Measurements from ENCODE around the gene ZNF655. TPM values are rescaled to one million over a fixed set of nuclear protein-coding genes. Genes with fewer than 3 reads are reported as not detected.

Gene ZNF655
- total and polyA plus RNA-seq, 2 of the 8 experiments (the other 6 are each of a cell fraction or from before 2014, with no cell fraction given) = 27.1 to 37.8 TPM

- no peak for TF ChIP-seq MAX (IDR thresholded peaks at IDR 0.05)
- TF ChIP-seq GABPA (IDR thresholded peaks at IDR 0.05; ENCODE audit: borderline replicate concordance, insufficient read depth, low read length) = no peak
- TF ChIP-seq ATF2 (IDR thresholded peaks at IDR 0.05; ENCODE audit: low read length) = no peak
These were observed 3.3 kb downstream of the ZNF655 start (continued) for GRCh38 chr7:99561737-99562051.

All from H1 (cell line).